Measurements from ENCODE around the gene FBXO2.

FBXO2 gene

DNA sequence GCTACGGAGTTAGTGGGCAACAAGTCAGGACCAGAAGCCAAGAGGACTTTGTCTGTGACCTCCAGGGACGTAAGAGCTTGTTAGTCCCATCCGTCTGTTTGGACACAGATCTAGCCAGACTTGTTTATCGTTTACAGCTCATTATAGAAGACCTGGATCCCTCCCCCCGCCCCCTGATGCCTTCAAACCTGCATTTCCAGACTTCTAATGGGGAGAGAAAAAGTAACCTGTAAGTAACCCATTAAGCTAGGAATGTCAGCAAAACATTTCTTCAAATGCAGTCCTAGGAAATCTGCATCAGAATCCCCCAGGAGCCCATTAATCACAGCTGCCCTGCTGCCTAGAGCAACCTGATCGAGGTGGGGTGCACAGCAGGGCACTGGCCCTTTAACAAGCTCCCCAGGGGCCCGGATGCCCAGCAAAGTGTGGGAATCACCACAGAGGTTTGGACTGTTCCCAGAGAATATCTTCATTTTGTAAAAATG lies 28.1 kb upstream of the FBXO2 start:
- DNase-seq (ENCODE audit: low spot score), result no peak

DNA sequence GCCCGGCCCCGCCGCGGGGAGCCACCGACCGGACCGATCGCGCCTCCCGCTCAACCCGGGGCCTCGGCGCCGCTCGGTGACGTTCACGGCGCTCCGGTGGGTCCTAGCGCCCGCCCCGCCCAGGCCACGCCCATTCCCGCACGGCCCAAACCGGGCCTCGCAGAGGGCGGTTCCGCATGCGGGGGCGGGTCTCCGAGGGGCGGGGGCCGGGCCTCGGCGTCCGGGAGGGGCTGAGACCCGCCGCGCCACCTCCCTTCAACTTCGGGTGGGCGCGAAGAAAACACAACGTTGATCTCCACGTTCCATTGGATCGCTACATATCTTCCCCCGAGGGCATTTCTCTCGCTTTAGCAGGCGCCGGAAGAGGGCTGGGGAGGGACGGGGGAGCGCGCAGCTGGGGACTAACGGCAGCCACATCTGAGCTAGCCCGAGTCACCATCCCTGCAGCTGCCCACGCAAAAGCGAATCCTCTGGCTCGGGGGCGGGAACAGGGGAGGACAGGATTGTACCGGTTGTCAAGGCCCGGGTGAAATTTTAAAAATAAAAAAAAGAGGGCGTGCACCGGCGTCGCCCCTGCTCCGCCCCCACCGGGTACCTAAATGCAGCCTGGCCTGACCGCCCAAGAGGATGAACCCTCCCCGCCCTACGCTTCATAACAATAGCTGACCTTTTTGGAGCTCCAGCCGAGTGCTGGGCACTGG lies 27.0 kb upstream of the FBXO2 start, which contains the start of gene MAD2L2:
MAD2L2 (minus strand) TSS at position 78 of the 701 bp plus-strand sequence. CDS start 547 bp downstream, outside the sequence.
- peak; percentile 96 for DNase-seq (ENCODE audit: low spot score)

DNA sequence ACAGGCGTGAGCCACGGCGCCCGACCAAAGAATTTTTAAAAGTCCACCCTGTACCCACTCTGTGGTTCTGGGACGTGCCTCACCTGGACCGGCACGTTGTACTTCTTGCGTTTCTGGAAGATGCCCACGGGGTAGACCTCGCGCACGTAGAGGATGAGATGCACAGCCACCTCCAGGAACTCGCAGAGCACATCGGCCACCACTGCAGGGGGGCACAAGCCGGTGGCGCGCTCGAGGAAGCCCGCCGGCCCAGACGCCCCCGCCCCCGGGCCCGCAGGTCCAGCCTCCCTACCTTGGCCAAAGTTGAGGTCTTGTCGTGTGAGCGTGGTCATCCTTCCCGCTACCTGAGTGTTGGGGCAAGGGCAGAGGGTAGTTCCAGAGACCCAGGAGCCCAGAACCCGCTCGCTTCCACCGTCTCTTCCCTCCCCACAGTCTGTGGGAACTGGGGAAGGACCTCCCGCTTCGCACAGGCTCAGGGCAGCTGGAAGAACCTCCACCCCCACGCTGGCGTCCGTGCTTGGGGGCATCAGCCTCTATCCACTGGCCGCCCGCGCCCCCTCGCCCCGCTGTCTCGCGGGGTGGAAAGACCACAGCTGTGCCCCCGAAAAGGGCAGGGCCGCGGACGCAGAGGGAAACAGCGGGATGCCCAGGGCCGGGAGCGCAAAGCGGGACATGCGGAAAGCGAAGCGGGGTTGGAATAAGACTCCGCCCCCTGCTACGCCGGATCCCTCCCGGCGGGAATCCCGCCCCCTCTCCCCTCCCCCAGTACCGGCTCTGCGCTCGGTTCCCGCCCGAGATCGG lies 26.2 kb upstream of the FBXO2 start:
- DNase-seq (ENCODE audit: low spot score), result no peak

DNA sequence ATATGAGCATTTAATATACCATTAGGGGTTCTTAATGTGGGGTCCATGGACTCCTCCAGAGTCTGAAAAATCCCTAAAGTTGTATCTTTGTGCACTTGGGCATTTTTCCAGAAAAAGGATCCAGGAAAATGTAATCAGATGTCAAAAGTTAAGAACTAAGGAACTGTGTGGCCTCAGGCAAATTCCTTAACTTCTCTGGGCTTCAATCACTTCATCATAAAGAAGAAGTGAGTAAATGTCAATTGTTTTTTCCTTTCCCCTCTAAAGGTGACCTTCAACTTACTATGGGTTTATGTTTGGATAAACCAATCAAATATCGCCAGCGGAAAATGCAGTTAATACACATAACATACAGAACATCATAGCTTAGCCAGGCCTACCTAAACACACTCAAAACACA lies 24.2 kb upstream of the FBXO2 start:
- DNase-seq (ENCODE audit: low spot score), result no peak

DNA sequence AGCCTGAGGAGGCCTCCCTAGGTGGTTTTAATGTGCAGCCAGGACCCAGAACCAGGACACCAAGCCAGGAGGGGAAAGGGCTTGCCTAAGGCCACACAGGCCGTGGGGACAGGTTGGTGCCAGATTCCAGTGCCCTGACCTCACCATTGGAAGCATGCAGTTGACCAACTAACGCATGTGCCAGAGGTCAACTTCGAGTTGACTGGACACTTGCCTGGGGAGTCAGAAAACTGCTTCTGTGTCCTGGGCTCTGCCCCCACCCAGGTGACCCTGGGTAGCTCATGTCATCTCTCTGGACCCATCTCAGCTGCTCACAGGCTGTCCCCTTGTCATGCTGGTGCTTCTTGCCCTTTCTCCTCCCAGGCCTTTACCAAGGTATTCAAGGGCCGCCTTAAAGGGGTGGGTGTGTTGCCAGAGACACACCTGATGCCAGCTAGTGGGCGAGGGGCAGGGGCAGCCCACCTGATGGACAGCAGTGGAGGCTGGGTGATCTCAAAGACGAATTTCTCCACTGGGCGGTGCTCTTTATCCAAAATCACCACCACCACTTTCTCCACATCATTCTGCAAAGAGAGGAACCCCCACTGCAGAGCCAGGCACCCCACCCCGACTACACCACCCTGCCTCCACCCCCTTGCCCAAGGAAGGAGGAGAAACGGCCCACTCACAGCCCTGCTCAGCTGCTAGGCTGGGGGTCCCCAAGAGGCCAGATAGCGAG lies 22.3 kb upstream of the FBXO2 start:
- no peak for DNase-seq (ENCODE audit: low spot score)

DNA sequence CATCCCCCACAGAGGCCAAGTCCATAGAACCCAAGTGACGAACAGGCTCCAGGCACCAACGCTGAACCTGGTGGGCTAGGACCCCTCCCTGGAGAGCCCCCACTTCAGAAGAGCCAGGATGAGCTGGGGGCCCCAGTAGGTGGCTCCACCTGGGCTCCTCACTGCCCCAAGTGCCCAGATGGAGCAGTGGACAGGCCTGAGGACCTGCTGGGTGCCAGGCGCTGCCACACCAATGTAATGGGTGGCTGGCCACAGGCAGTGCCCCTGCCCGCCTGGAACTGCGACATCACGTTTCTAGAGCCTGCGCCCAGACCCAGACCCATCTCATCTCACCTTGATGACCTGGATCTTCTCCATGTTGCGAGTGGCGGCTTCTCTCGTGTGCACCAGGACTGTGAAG lies 21.1 kb upstream of the FBXO2 start:
- no peak for DNase-seq (ENCODE audit: low spot score)

DNA sequence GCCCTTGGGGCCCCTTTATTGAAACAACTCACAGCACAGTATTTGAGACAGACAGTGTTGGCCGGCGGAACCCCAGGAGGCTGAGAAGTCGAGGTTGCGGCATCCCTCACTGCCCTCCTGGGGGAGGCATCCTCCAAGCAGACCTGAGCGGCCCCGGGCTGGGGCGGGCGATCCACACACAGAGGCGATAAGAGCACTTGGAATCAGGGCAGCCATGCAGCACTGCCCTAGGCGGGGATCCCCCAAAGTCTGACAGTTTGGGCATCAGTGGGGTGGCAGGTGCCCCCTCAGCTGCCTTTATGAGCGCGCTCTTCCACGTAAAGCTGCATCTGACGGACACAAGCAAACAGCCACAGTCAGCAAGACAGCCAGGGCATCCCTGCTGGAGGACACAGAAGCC lies 20.3 kb upstream of the FBXO2 start:
- no peak for DNase-seq (ENCODE audit: low spot score)

DNA sequence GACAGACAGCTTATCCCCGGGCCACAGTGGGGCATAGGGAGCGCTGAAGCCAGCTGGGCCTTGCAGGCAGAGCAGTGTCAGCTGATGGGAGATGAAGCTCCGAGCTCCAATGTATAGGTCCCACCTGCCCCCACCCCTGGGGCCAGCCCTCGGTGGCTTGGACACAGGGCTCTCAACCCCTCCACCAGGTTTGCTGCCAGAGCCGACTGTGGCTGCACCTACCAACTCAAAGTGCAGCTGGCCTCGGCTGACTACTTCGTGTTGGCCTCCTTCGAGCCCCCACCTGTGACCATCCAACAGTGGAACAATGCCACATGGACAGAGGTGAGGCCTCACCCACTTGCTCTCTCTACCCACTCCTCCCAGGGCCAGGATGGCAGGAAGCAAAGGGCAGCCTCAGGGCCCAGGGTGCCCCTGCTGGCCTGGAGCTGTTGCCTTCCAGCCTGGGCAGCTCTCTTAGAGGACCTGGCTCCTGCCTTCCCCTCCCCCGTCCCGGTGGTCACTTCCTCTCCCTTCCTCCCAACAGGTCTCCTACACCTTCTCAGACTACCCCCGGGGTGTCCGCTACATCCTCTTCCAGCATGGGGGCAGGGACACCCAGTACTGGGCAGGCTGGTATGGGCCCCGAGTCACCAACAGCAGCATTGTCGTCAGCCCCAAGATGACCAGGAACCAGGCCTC lies 19.0 kb upstream of the FBXO2 start:
- no peak for DNase-seq (ENCODE audit: low spot score)

DNA sequence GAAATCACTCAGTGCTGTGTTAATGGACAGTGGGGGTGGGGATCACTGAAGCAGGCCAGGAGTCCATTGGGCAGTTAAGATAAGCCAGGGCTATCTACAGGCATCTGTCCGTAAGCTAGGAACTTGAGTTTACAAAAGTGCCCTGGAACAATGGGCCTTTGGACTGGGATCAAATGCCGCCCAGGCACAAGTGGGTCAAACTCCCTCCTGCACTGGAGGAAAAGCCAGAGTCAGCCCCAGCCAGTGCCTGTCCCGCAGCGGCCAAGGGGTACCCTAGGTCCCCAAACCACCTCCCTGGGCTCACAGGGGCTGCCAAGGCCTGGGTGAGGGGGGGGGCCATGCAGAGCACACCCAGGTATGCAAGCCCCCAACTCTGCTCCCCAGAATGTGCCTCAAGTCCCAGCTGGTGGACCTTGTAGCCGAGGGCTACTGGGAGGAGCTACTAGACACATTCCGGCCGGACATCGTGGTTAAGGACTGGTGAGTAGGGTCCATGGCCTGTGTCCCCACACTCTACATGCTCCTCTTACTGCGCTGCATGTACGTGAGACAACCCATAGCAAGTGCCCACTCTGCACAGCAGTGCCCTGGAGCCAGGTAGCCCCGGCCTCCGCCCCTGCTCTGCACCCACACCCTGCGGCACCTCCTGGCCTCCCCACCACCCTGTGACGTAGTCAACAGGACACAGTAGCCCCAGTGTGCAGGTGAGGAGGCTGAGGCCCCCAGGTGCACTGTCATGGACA lies 17.5 kb upstream of the FBXO2 start:
- no peak for DNase-seq (ENCODE audit: low spot score)

DNA sequence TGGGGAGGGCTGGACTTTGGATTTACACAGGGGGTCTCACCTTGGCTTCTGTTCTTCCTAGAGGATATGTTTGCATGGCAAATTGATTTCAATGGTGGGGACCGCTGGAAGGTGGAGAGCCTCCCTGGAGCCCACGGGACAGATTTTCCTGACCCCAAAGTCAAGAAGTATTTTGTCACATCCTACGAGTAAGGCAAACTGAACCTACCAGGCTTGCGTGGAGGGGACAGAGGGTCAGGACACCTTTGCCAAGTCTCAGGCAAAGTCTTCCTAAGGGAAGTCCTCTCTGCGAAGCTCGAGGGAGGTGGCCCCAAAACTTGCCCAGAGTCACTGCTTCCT lies 16.9 kb upstream of the FBXO2 start:
- DNase-seq (ENCODE audit: low spot score), result no peak

DNA sequence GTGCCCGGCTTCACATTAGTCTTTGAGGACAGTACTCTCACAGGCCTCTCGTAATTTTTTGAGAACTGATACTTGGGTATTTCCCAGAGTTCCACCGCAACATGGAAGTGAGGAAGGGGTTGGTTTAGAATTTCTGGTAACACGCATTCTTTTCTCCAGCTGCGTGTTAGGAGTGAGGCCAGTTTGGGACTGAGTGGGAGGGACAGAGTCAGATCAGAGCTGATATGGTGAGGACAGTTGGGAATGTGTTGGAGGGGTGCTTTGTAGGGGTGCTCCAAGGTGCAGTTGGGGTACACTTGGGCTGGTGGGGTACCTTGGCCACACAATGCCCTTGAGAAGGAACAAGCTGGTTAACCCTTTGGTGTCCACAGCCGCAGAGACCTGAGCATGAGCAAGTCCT lies 16.5 kb upstream of the FBXO2 start:
- no peak for DNase-seq (ENCODE audit: low spot score)

DNA sequence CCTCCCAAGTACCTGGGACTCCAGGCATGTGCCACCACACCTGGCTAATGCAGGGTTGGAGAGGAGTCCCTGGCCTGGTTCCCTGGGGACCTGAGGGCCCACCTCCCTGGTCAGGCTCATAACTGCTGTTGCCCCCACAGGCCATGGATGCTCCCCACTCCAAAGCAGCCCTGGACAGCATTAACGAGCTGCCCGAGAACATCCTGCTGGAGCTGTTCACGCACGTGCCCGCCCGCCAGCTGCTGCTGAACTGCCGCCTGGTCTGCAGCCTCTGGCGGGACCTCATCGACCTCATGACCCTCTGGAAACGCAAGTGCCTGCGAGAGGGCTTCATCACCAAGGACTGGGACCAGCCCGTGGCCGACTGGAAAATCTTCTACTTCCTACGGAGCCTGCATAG lies 14.3 kb upstream of the FBXO2 start:
- DNase-seq (ENCODE audit: low spot score), result no peak

DNA sequence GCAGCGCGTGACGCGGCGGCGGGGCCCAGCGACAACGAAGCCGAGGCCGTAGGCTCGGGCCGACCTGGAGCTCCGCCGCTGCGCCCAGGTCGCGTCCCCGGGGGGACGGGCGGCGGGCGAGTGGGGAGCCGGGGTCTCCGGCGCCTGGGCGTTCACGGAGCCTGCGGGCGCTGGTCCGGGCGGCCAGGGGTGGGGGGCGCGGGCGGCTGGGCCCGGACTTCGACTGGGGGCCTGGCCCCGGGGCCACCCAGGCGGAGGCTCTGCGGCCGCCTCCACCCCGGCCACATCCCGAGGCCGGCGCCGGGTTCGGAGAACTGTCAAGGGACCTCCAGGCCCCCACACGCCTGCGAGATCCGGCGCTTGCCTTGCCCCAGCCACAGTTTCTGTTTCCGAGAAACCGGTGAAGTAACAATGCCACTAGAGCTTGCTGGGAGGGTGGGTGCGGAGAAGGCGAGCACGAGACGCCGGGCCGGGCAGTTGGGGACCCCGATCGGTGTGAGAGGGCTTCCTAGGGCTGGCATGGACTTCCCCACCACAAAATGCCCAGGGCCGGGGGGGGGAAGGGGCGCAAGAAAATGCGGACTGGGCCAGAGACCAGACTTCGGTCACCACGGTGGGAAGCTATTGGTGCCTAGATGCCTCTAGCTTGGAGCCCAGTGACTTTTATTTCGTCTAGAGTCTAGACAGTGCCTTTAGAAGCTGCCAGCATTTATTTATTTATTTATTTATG lies 10.3 kb upstream of the FBXO2 start:
- peak; percentile 40 for DNase-seq (ENCODE audit: low spot score)

DNA sequence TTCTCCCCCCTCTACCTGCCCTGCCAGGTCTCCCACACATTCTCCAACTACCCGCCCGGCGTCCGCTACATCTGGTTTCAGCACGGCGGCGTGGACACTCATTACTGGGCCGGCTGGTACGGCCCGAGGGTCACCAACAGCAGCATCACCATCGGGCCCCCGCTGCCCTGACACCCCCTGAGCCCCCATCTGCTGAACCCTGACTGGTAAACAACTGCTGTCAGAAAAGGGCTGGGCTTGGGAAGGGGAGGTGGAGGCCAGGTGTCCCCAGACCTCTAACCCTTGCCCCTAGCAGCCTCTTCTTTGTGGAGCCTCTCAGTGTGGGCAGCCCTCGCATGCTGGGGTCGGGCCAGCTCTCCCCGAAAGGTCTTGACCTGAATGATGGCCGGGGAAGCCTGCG lies 6.9 kb upstream of the FBXO2 start:
- DNase-seq (ENCODE audit: low spot score), result no peak

DNA sequence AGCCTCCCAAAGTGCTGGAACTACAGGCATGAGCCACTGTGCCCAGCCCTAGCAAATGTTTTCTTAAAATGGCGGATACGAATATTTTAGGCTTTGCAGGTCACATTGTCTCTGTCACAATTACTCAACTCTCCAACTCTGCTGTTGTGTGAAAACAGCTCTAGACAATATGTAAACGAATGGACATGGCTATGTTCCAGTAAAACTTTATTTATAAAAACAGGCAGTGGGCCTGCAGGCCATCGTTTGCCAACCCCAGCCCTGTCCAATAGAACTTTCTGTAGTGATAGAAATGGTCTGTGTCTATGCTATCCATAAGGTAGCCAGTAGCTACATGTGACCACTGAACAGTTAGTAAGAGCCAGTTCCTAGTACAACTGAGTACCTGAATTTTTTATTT lies 5.5 kb upstream of the FBXO2 start:
- DNase-seq (ENCODE audit: low spot score), result no peak

DNA sequence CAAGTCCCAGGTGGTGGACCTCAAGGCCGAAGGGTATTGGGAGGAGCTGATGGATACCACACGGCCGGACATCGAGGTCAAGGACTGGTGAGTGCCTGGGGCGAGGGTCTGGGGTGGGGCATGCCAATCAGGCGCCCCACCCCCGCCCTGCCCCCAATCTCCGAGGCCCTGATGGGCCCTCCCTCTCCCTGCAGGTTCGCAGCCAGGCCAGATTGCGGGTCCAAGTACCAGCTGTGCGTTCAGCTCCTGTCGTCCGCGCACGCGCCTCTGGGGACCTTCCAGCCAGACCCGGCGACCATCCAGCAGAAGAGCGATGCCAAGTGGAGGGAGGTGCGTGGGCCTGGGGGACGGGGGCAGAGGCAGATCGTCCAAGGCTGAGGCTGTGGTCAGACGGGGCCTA lies 4.3 kb upstream of the FBXO2 start:
- no peak for DNase-seq (ENCODE audit: low spot score)

DNA sequence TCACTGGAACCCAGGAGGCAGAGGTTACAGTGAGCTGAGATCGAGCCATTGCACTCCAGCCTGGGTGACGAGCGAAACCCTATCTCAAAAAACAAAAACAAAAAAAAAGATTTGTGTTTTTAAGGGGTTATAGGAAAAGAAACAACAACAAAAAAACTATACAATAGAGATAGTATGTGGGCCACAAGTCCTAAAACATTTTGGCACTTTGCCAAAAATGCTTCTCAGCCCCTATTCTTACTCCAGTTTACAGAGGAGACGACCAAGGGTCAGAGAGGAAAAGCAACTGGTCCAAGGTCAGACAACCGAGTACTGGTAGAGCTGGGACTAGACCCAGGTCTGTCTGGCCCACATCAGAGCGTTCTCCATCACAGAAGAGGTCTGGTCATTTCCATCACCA lies 3.4 kb upstream of the FBXO2 start:
- no peak for DNase-seq (ENCODE audit: low spot score)

DNA sequence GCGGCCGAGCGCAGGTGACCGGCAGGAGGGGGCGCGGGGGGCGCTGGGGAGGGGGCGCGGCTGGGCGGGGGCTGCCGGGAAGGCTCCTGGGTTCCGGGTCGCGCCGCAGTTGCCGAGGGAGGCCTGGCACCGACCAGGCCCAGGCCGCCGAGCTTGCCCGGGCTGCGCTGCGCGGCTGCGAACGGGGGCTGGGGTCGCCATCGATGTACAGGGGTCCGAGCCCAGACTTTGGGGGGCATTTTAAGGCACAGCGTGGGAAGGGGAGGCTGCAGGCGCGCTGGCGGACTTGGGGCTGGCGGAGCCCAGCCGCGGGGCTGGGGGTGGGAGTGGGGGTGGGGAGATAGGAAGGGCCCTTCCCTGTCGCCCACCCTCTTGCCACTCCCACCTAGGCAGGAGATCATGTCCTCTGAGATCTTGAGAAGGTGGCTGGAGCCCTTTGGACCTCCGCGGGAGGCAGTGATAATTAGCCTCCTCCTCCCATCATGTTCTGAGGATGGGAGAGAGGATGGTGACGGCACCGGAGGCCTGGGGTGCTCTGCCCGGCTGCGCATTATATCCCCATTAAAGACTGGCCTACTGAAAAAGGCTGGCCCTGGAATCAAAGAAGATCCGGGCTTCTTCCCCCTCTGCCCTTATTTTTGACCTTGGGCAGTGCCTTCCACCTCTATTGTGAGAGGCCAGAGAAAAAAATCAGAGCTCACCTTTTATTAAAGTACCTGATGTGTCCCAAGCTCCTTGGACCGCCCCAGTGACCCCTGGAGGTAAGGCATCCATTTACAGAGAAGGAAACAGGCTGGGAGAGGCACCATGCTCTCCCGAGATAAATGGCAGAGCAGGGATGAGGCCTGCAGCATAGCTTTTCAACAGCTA lies 945 bp upstream of the FBXO2 start:
- DNase-seq (ENCODE audit: low spot score), result no peak

DNA sequence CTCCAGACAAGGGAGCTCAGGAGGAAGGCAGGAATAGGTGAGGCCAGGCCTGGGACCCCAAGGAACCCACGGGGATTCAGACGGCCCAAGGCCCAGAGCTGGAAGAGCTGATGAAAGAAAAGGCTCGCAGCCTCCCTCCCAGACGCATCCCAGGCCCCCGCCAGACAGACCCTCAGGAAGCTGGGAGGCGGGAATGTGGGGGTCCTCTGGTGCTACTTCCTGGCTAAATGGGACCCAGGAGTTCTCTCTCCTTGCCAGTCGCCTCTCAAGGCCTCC lies 430 bp downstream of the FBXO2 start:
- DNase-seq (ENCODE audit: low spot score), result no peak
